HepG2 (cell line): ENCODE data around the gene KNG1. TPM values are rescaled to one million over a fixed set of nuclear protein-coding genes. Genes with fewer than 3 reads are reported as not detected.

ENCODE experiments used
- ATAC-seq: fragments of 200-7000 bp; cut with Tn5 transposase; 3 replicates; pipeline ENCODE4 v1.9.1; 2020; ENCODE audit warnings: mild to moderate bottlenecking, moderate library complexity
- BruUV-seq: library from RNA; stranded (reverse); fragments of 400-500 nt; replicated peaks from 2 replicates; lab custom pipeline; 2021; lab: Mats Ljungman, UMichigan
- CTCF ChIA-PET: fragments of 300-600 bp; formaldehyde crosslinking; extraction: SDS; loops from one replicate; lab custom pipeline; 2021; ENCODE audit warnings: low total read pairs, inconsistent platforms, low intra/inter-chr PET ratio; lab: Yijun Ruan, JAX
- POLR2A ChIA-PET: fragments of 350-600 bp; sonication (Branson Sonifier 250); formaldehyde crosslinking; loops from one replicate; lab custom pipeline; 2020; ENCODE audit warnings: antibody characterized with exemption, inconsistent platforms; lab: Yijun Ruan, JAX
- DNase-seq: peaks from one replicate; pipeline ENCODE4 v3.0.0-alpha.2; 2015; ENCODE audit warnings: low spot score
- FAIRE-seq: peaks from 3 replicates; lab custom pipeline; 2011; peaks lifted over from hg19 to GRCh38; lab: Jason Lieb, UNC
- H2AFZ ChIP-seq: one replicate; pipeline ENCODE4 v1.6.1; 2011; ENCODE audit warnings: low read length, inconsistent platforms
- H3K27ac ChIP-seq: fragments of 300-600 bp; 3 replicates; pipeline ENCODE4 v1.8.0; 2011; ENCODE audit warnings: mixed run types, mild to moderate bottlenecking, mixed read lengths, low read length, inconsistent platforms; ENCODE audit not compliant: insufficient read depth; ENCODE audit errors: extremely low read length
- H3K27me3 ChIP-seq, 2 experiments: fragments of 200-600 bp in 1 of 2; 2 replicates in 1 of 2; 3 replicates in 1 of 2; pipeline versions ENCODE4 v1.6.0 to v1.8.0; 2011; ENCODE audit warnings: low read length in 2 of 2, mild to moderate bottlenecking in 2 of 2, moderate library complexity in 2 of 2, inconsistent platforms in 1 of 2; ENCODE audit not compliant: insufficient read depth in 2 of 2, control insufficient read depth in 1 of 2
- H3K36me3 ChIP-seq, 2 experiments: fragments of 200-600 bp in 1 of 2; replicated peaks in 1 of 2; 2 replicates in 1 of 2; 3 replicates in 1 of 2; pipeline versions ENCODE4 v1.5.1 to v1.8.0; 2011; ENCODE audit warnings: low read length in 2 of 2, inconsistent platforms in 1 of 2; ENCODE audit not compliant: insufficient read depth in 2 of 2, control insufficient read depth in 1 of 2
- H3K4me1 ChIP-seq: 2 replicates; pipeline ENCODE4 v1.5.1; 2012; ENCODE audit warnings: low read length, inconsistent platforms; ENCODE audit not compliant: insufficient read depth
- H3K4me2 ChIP-seq: 2 replicates; pipeline ENCODE4 v1.6.0; 2011; ENCODE audit warnings: low read depth, low read length, inconsistent platforms
- H3K4me3 ChIP-seq, 3 experiments: fragments of 200-600 bp in 1 of 3; sonication (generic), shearing (Covaris generic) in 1 of 3; replicated peaks in 1 of 3; 2 replicates each; pipeline ENCODE4 v1.5.1; 2011 to 2016; ENCODE audit warnings: low read length in 3 of 3, inconsistent platforms in 2 of 3, low read depth in 2 of 3, mild to moderate bottlenecking in 2 of 3, control low read depth in 1 of 3, mixed read lengths in 1 of 3; ENCODE audit not compliant: insufficient read depth in 1 of 3
- H3K79me2 ChIP-seq: one replicate; pipeline ENCODE4 v1.6.1; 2011; ENCODE audit warnings: low read length, inconsistent platforms; ENCODE audit not compliant: insufficient read depth
- H3K9ac ChIP-seq: 2 replicates; pipeline ENCODE4 v1.6.0; 2011; ENCODE audit warnings: mild to moderate bottlenecking, low read depth, low read length, inconsistent platforms; ENCODE audit not compliant: insufficient read depth
- H3K9me3 ChIP-seq: 2 replicates; pipeline ENCODE4 v1.5.1; 2012; ENCODE audit warnings: mild to moderate bottlenecking, low read length
- H4K20me1 ChIP-seq: 2 replicates; pipeline ENCODE4 v1.6.0; 2011; ENCODE audit warnings: inconsistent platforms, mild to moderate bottlenecking, low read length, moderate library complexity; ENCODE audit not compliant: insufficient read depth
- ATF2 ChIP-seq: sonication (generic); formaldehyde crosslinking; IDR thresholded peaks from 2 replicates; pipeline ENCODE4 v1.4.0; 2020; ENCODE audit warnings: missing genetic modification reagents
- CBX2 ChIP-seq, 2 experiments: fragments of 200-600 bp in 1 of 2; sonication (generic); formaldehyde crosslinking in 1 of 2; IDR thresholded peaks; 2 replicates each; pipeline versions ENCODE4 v1.7.0 to v1.8.1; 2018 to 2022; ENCODE audit warnings: low read depth in 2 of 2, low read length in 1 of 2, mild to moderate bottlenecking in 1 of 2, missing genetic modification reagents in 1 of 2
- ELK4 ChIP-seq: sonication (generic); formaldehyde crosslinking; IDR thresholded peaks from 2 replicates; pipeline ENCODE4 v1.9.0; 2021; ENCODE audit warnings: missing genetic modification reagents, borderline replicate concordance
- HNF4G ChIP-seq, 2 experiments: sonication (generic) in 1 of 2; formaldehyde crosslinking in 1 of 2; IDR thresholded peaks; 2 replicates each; pipeline versions ENCODE4 v1.4.0 to v1.6.1; 2011 to 2020; ENCODE audit warnings: borderline replicate concordance in 2 of 2, low read depth in 2 of 2, mild to moderate bottlenecking in 2 of 2, low read length in 1 of 2, missing genetic modification reagents in 1 of 2, moderate library complexity in 1 of 2
- POGZ ChIP-seq: sonication (generic); formaldehyde crosslinking; IDR thresholded peaks from 2 replicates; pipeline ENCODE4 v1.4.0; 2020; ENCODE audit warnings: mild to moderate bottlenecking, missing genetic modification reagents
- SALL1 ChIP-seq: sonication (generic); formaldehyde crosslinking; IDR thresholded peaks from 2 replicates; pipeline ENCODE4 v1.8.0; 2022; ENCODE audit warnings: mild to moderate bottlenecking, missing genetic modification reagents
- SALL2 ChIP-seq: sonication (generic); formaldehyde crosslinking; IDR thresholded peaks from 2 replicates; pipeline ENCODE4 v1.8.1; 2023; ENCODE audit warnings: mild to moderate bottlenecking, missing genetic modification reagents, inconsistent platforms
- SOX13 ChIP-seq, 3 experiments: fragments of 450-650 bp in 1 of 3; sonication (generic) in 1 of 3; formaldehyde crosslinking in 1 of 3; IDR thresholded peaks in 2 of 3; conservative IDR thresholded peaks in 1 of 3; 2 replicates each; pipeline versions ENCODE4 v1.5.0 to v1.6.1; 2016 to 2020; ENCODE audit warnings: antibody characterized with exemption in 1 of 3, mild to moderate bottlenecking in 1 of 3, missing compliant biosample characterization in 1 of 3, missing genetic modification reagents in 1 of 3, moderate library complexity in 1 of 3
- SRSF4 ChIP-seq: fragments of 200-400 bp; formaldehyde crosslinking; IDR thresholded peaks from one replicate; pipeline ENCODE4 v1.6.1; 2018; ENCODE audit warnings: mild to moderate bottlenecking, low read depth, low read length, moderate library complexity; ENCODE audit not compliant: poor library complexity, severe bottlenecking
- TEAD3 ChIP-seq: optimal IDR thresholded peaks from 2 replicates; pipeline ENCODE3; 2016; ENCODE audit warnings: borderline replicate concordance
- ZBTB37 ChIP-seq: sonication (generic); formaldehyde crosslinking; IDR thresholded peaks from 2 replicates; pipeline ENCODE4 v1.4.0; 2020; ENCODE audit warnings: mild to moderate bottlenecking, missing genetic modification reagents
- ZMYM4 ChIP-seq: sonication (generic); formaldehyde crosslinking; IDR thresholded peaks from 2 replicates; pipeline ENCODE4 v1.8.1; 2023; ENCODE audit warnings: mild to moderate bottlenecking, missing genetic modification reagents
- ZNF644 ChIP-seq: IDR thresholded peaks from 2 replicates; pipeline ENCODE4 v1.6.1; 2016; ENCODE audit warnings: low read depth
- WGBS: methylation state at CpG from one replicate; pipeline ENCODE4 v1.1.6; 2017; ENCODE audit warnings: low lambda C conversion rate; 5-methylcytosine and 5-hydroxymethylcytosine counted together
- in situ Hi-C: cut with HindIII; loops from 2 replicates; pipeline ENCODE4 v1.10.0; 2017; ENCODE audit warnings: low pct_unique_long_range_greater_than_20kb; ENCODE audit not compliant: extremely low pct_ligation_motif_present
- intact Hi-C: fragments of 100-400 bp; cut with micrococcal nuclease; formaldehyde crosslinking; loops from one replicate; pipeline ENCODE4 v1.10.0; 2022; ENCODE audit not compliant: unreplicated experiment
- polyA plus RNA-seq, 8 experiments: library from polyadenylated mRNA; depleted of rRNA in 3 of 8; stranded (reverse) in 7 of 8; unstranded in 1 of 8; fragments of >200 nt; fragmentation: Illumina TruSeq in 4 of 8; extraction: Trizol in 4 of 8; gene quantifications; 2 replicates each; pipeline versions ENCODE4 v1.2.1 to v1.2.3, GENCODE V29; 2011 to 2016; ENCODE audit warnings: low read depth in 4 of 8, missing spikeins in 1 of 8, mixed read lengths in 1 of 8; ENCODE audit not compliant: insufficient read depth in 1 of 8
- total RNA-seq, 5 experiments: library from RNA; depleted of rRNA; stranded (reverse); fragments of >200 nt; fragmentation: Illumina TruSeq; extraction: Trizol; gene quantifications; 2 replicates each; pipeline ENCODE4 v1.2.3, GENCODE V29; 2016; ENCODE audit warnings: low read depth in 1 of 5
- TF ChIP-seq, protein P1 (sequence below): IDR thresholded peaks from 2 replicates; pipeline ENCODE4 v1.6.1; 2018; ENCODE audit warnings: missing genetic modification reagents
- TF ChIP-seq, protein P2 (sequence below): sonication (generic); formaldehyde crosslinking; IDR thresholded peaks from 2 replicates; pipeline ENCODE4 v1.4.0; 2020; ENCODE audit warnings: missing genetic modification reagents, borderline replicate concordance

KNG1 gene
- total and polyA plus RNA-seq, 2 of the 13 experiments (the other 11 are each of a cell fraction or from before 2014, with no cell fraction given) = 6.5 to 7.0 TPM

DNA sequence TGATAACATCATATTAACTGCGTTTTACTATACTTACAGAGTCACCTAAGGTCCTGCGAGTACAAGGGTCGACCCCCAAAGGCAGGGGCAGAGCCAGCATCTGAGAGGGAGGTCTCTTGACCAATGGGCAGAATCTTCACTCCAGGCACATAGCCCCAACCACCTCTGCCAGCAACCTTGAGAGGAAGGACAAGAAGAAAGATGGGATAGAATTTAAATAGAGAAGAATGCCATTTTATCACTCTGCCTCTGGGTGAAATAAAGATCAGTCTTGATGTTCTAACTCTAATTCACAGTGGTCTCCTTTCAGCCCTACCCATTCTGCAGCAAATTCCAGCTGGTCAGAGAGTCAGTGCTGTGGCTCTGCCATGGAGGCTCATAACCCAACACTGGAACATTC lies 26.5 kb downstream of the KNG1 start:
- Histone ChIP-seq H3K27me3 (no peaks in the 10 kb centered on the region), H3K4me3 (peak overlapping the region in 2 of 3 experiments; percentile 4 to 41; a peak in 2 of 6 replicates), H3K36me3 (no peaks in the 10 kb centered on the region), H4K20me1 (no peaks in the 10 kb centered on the region), H2AFZ (no peak overlapping the region), H3K27ac (peak overlapping the region; percentile 71), H3K4me2 (peak overlapping the region; percentile 70), H3K79me2 (no peaks in the 10 kb centered on the region), H3K9ac (peak overlapping the region; percentile 25; the same call in 1 of the 2 replicates), H3K4me1 (peaks cover 58% of the 10 kb centered on the region), H3K9me3 (no peaks in the 10 kb centered on the region)
- 4% methylated on average over 3 of the region's 3 CpGs for WGBS
- intact Hi-C loops = no loop called here
- no TSS peak for BruUV-seq
- CTCF ChIA-PET = no interaction called here
- DNase-seq (no peak), FAIRE-seq (no peak), ATAC-seq (0 out of 3 replicates have a peak, but pooled peaks have one; percentile 5)
- POLR2A ChIA-PET = interaction anchor here (1.0 to 2.1 kb wide), 6 partner anchors 40 to 143 kb away, joined by 3 to 9 read pairs (median 4); partner anchors contain the start of genes AHSG and EIF4A2
- in situ Hi-C loops = no loop called here
- no peak for TF ChIP-seq SRSF4
- TF ChIP-seq ZNF644 (CRISPR knock-in tag) = 0 out of 2 replicates have a peak, but pooled peaks have one; percentile 23
- 0 out of 2 replicates have a peak, but pooled peaks have one; percentile 0 for TF ChIP-seq ZMYM4 (CRISPR knock-in tag)
- TF ChIP-seq SALL2 (CRISPR knock-in tag) = no peak
- peak; percentile 45; the same call in 1 of the 2 replicates for TF ChIP-seq SALL1
- 0 out of 2 replicates have a peak, but pooled peaks have one; percentile 28 for TF ChIP-seq POGZ (CRISPR knock-in tag)
- TF ChIP-seq ELK4 (CRISPR knock-in tag) = no peak
- TF ChIP-seq, protein P1, sequence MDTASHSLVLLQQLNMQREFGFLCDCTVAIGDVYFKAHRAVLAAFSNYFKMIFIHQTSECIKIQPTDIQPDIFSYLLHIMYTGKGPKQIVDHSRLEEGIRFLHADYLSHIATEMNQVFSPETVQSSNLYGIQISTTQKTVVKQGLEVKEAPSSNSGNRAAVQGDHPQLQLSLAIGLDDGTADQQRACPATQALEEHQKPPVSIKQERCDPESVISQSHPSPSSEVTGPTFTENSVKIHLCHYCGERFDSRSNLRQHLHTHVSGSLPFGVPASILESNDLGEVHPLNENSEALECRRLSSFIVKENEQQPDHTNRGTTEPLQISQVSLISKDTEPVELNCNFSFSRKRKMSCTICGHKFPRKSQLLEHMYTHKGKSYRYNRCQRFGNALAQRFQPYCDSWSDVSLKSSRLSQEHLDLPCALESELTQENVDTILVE (CRISPR knock-in tag) = no peak
- TF ChIP-seq HNF4G (IDR thresholded peaks at IDR 0.05; ENCODE audit: borderline replicate concordance, low read depth, low read length) = no peak
- TF ChIP-seq HNF4G (CRISPR knock-in tag; IDR thresholded peaks at IDR 0.05; ENCODE audit: borderline replicate concordance, low read depth) = no peak
- no peak for TF ChIP-seq CBX2 (IDR thresholded peaks at IDR 0.05; ENCODE audit: low read depth, low read length)
- TF ChIP-seq CBX2 (CRISPR knock-in tag; IDR thresholded peaks at IDR 0.05; ENCODE audit: low read depth) = no peak
- 0 out of 2 replicates have a peak, but pooled peaks have one; percentile 26 for TF ChIP-seq ZBTB37 (CRISPR knock-in tag)
- peak; percentile 39 for TF ChIP-seq TEAD3
- TF ChIP-seq, protein P2, sequence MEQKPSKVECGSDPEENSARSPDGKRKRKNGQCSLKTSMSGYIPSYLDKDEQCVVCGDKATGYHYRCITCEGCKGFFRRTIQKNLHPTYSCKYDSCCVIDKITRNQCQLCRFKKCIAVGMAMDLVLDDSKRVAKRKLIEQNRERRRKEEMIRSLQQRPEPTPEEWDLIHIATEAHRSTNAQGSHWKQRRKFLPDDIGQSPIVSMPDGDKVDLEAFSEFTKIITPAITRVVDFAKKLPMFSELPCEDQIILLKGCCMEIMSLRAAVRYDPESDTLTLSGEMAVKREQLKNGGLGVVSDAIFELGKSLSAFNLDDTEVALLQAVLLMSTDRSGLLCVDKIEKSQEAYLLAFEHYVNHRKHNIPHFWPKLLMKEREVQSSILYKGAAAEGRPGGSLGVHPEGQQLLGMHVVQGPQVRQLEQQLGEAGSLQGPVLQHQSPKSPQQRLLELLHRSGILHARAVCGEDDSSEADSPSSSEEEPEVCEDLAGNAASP (CRISPR knock-in tag) = no peak; the same call in 1 of the 2 replicates
- TF ChIP-seq SOX13 (IDR thresholded peaks at IDR 0.05) = no peak
- no peak for TF ChIP-seq SOX13 (CRISPR knock-in tag; conservative IDR thresholded peaks at IDR 0.05 in 1 of 2, IDR thresholded peaks at IDR 0.05 in 1 of 2)
- TF ChIP-seq ATF2 (CRISPR knock-in tag) = no peak
